Cardiac fibroblast (primary cell): Measurements from ENCODE around the gene NEDD4L.

Experiments
- DNase-seq, 2 donors: peaks; one replicate each; pipeline versions ENCODE4 v3.0.0 to v3.0.0-alpha.2; 2010; ENCODE audit warnings: low read depth in 2 of 2
- H3K4me3 ChIP-seq, 2 donors: replicated peaks in 1 of 2; 1 replicate in 1 of 2; 2 replicates in 1 of 2; pipeline ENCODE4 v1.5.1; 2011; ENCODE audit warnings: low read depth in 2 of 2, low read length in 2 of 2, mild to moderate bottlenecking in 2 of 2, moderate library complexity in 1 of 2
- CTCF ChIP-seq: IDR thresholded peaks from one replicate; pipeline ENCODE4 v1.5.1; 2011; ENCODE audit warnings: low read depth, mild to moderate bottlenecking, low read length, inconsistent platforms

NEDD4L gene

GRCh38 chr18:58239879-58240278, 195.9 kb downstream of the NEDD4L start:
- peak in 1 of 2 donors; percentile 16 for DNase-seq
- TF ChIP-seq CTCF: no peak

GRCh38 chr18:58241026-58241679, 197.1 kb downstream of the NEDD4L start:
- TF ChIP-seq CTCF: no peak
- no peak for DNase-seq
- H3K4me3 ChIP-seq: no peak overlapping the region

More at GRCh38 chr18:58239879-58240278, 195.9 kb downstream of the NEDD4L start:
- H3K4me3 ChIP-seq: no peak overlapping the region

- no peak overlapping the region for H3K4me3 ChIP-seq
- peak; percentile 82 to 98 for DNase-seq
- TF ChIP-seq CTCF: no peak
These were observed 197.9 kb downstream of the NEDD4L start for GRCh38 chr18:58241877-58242276.

- H3K4me3 ChIP-seq: no peak overlapping the region
- TF ChIP-seq CTCF: no peak
- no peak for DNase-seq
These were observed 198.4 kb downstream of the NEDD4L start for GRCh38 chr18:58242435-58242834.

GRCh38 chr18:58242968-58243367, 198.9 kb downstream of the NEDD4L start:
- DNase-seq: no peak
- no peak for TF ChIP-seq CTCF
- H3K4me3 ChIP-seq: no peak overlapping the region

- H3K4me3 ChIP-seq: no peak overlapping the region
- no peak for DNase-seq
- no peak for TF ChIP-seq CTCF
These were observed 199.4 kb downstream of the NEDD4L start for GRCh38 chr18:58243401-58243800.

GRCh38 chr18:58247363-58247834, 203.4 kb downstream of the NEDD4L start:
- DNase-seq: peak; percentile 29 to 58
- peak overlapping the region in 1 of 2 donors; percentile 18 for H3K4me3 ChIP-seq
- TF ChIP-seq CTCF: no peak
